GM12878 (cell line): Measurements from ENCODE around the gene IRAK3.

Experiments used
- CBX5 ChIP-seq: sonication (generic); IDR thresholded peaks from 2 replicates; pipeline ENCODE4 v1.6.1; 2016; ENCODE audit warnings: low read depth, moderate library complexity, mild to moderate bottlenecking, inconsistent platforms
- EP300 ChIP-seq, 2 experiments: fragments of 150-350 bp in 1 of 2; IDR thresholded peaks; 2 replicates each; pipeline ENCODE4 v1.6.1; 2011 to 2012; ENCODE audit warnings: low read depth in 2 of 2, low read length in 2 of 2, borderline replicate concordance in 1 of 2, improper control_type of control experiment in 1 of 2, inconsistent platforms in 1 of 2; ENCODE audit not compliant: control insufficient read depth in 1 of 2
- EZH2 ChIP-seq: IDR thresholded peaks from 2 replicates; pipeline ENCODE4 v1.6.1; 2012; ENCODE audit warnings: low read depth, mild to moderate bottlenecking, control low read depth, inconsistent platforms, low read length, borderline replicate concordance; ENCODE audit not compliant: control insufficient read depth
- POLR2A ChIP-seq: IDR thresholded peaks from 2 replicates; pipeline ENCODE4 v1.6.1; 2011; ENCODE audit warnings: low read depth, mild to moderate bottlenecking, low read length
- POLR2AphosphoS5 ChIP-seq: IDR thresholded peaks from 2 replicates; pipeline ENCODE4 v1.6.1; 2011; ENCODE audit warnings: mild to moderate bottlenecking, low read length, inconsistent platforms

GRCh38 chr12:66239295-66239694 is 50.3 kb downstream of the IRAK3 start:
- TF ChIP-seq EZH2: no peak
- TF ChIP-seq EP300 (IDR thresholded peaks at IDR 0.05; ENCODE audit: borderline replicate concordance in 1 of 2, control insufficient read depth in 1 of 2, low read depth in 2 of 2, low read length in 2 of 2): no peak
- no peak for TF ChIP-seq POLR2A
- no peak for TF ChIP-seq POLR2AphosphoS5
- TF ChIP-seq CBX5: no peak
